Neural cell (in vitro differentiated cells): ENCODE data around the gene C1orf21. TPM values are rescaled to one million over a fixed set of nuclear protein-coding genes. Genes with fewer than 3 reads are reported as not detected.

Experiments used
- H2AFZ ChIP-seq: fragments of 200-600, 300-800 bp; sonication (generic), shearing (Covaris generic); 2 replicates; pipeline ENCODE4 v1.6.0; 2014; ENCODE audit warnings: low read depth, mild to moderate bottlenecking, antibody characterized with exemption, low read length, moderate library complexity
- H3F3A ChIP-seq: fragments of 200-600 bp; shearing (Covaris generic); 2 replicates; pipeline ENCODE4 v1.6.1; 2016; ENCODE audit warnings: mild to moderate bottlenecking, moderate library complexity, mixed read lengths, antibody characterized with exemption, low read length; ENCODE audit not compliant: insufficient read depth, poor library complexity, severe bottlenecking
- H3K27ac ChIP-seq: fragments of 200-600, 300-800 bp; sonication (generic), shearing (Covaris generic); 2 replicates; pipeline ENCODE4 v1.5.1; 2014; ENCODE audit warnings: mild to moderate bottlenecking, low read length, moderate library complexity
- H3K27me3 ChIP-seq: fragments of 300-800, 200-600 bp; sonication (generic), shearing (Covaris generic); 2 replicates; pipeline ENCODE4 v1.6.0; 2014; ENCODE audit warnings: mild to moderate bottlenecking, low read depth, low read length, moderate library complexity; ENCODE audit not compliant: insufficient read depth
- H3K36me3 ChIP-seq: fragments of 300-800, 200-600 bp; sonication (generic), shearing (Covaris generic); 2 replicates; pipeline ENCODE4 v1.5.1; 2014; ENCODE audit warnings: mild to moderate bottlenecking, antibody characterized with exemption, low read length, moderate library complexity; ENCODE audit not compliant: insufficient read depth
- H3K4me2 ChIP-seq: fragments of 300-800, 200-600 bp; sonication (generic), shearing (Covaris generic); 2 replicates; pipeline ENCODE4 v1.6.0; 2014; ENCODE audit warnings: mild to moderate bottlenecking, low read length
- H3K4me3 ChIP-seq: fragments of 300-800, 200-600 bp; sonication (generic), shearing (Covaris generic); 2 replicates; pipeline ENCODE4 v1.5.1; 2014; ENCODE audit warnings: mild to moderate bottlenecking, low read length, moderate library complexity
- H3K79me2 ChIP-seq: fragments of 200-600 bp; shearing (Covaris generic); replicated peaks from 2 replicates; pipeline ENCODE4 v1.6.0; 2014; ENCODE audit warnings: mild to moderate bottlenecking, low read length, moderate library complexity; ENCODE audit not compliant: insufficient read depth
- H3K9ac ChIP-seq: fragments of 300-800, 200-600 bp; sonication (generic), shearing (Covaris generic); 2 replicates; pipeline ENCODE4 v1.6.1; 2016; ENCODE audit warnings: mild to moderate bottlenecking, low read length, mixed read lengths
- H3K9me2 ChIP-seq: fragments of 200-600 bp; shearing (Covaris generic); 2 replicates; pipeline ENCODE4 v1.6.1; 2016; ENCODE audit warnings: mild to moderate bottlenecking, low read length, mixed read lengths; ENCODE audit not compliant: insufficient read depth
- H3K9me3 ChIP-seq: fragments of 200-600, 300-800 bp; sonication (generic), shearing (Covaris generic); 2 replicates; pipeline ENCODE4 v1.6.1; 2016; ENCODE audit warnings: mild to moderate bottlenecking, mixed run types, low read length, moderate library complexity, mixed read lengths
- H4K20me1 ChIP-seq: fragments of 200-600 bp; shearing (Covaris generic); 2 replicates; pipeline ENCODE4 v1.6.1; 2016; ENCODE audit warnings: mild to moderate bottlenecking, mixed run types; ENCODE audit not compliant: insufficient read depth
- CTCF ChIP-seq: fragments of 450-650 bp; IDR thresholded peaks from 2 replicates; pipeline ENCODE4 v1.5.1; 2014; ENCODE audit warnings: antibody characterized with exemption, mild to moderate bottlenecking, moderate library complexity; ENCODE audit not compliant: poor library complexity, severe bottlenecking
- EP300 ChIP-seq: fragments of 450-650 bp; conservative IDR thresholded peaks from 2 replicates; pipeline ENCODE4 v1.6.1; 2014; ENCODE audit warnings: antibody characterized with exemption, mild to moderate bottlenecking, moderate library complexity; ENCODE audit not compliant: poor library complexity, severe bottlenecking
- EZH2 ChIP-seq: fragments of 200-600, 300-800 bp; shearing (Covaris generic), sonication (generic); IDR thresholded peaks from 2 replicates; pipeline ENCODE4 v1.6.1; 2014; ENCODE audit warnings: antibody characterized with exemption, low read length, borderline replicate concordance, mild to moderate bottlenecking; ENCODE audit not compliant: insufficient read depth, poor library complexity, severe bottlenecking
- MXI1 ChIP-seq: fragments of 450-650 bp; conservative IDR thresholded peaks from 2 replicates; pipeline ENCODE4 v1.6.1; 2014; ENCODE audit warnings: antibody characterized with exemption, mild to moderate bottlenecking; ENCODE audit not compliant: poor library complexity, severe bottlenecking
- POLR2AphosphoS5 ChIP-seq: IDR thresholded peaks from 2 replicates; pipeline ENCODE4 v1.6.1; 2012
- RAD21 ChIP-seq: fragments of 450-650 bp; conservative IDR thresholded peaks from 2 replicates; pipeline ENCODE4 v1.6.1; 2014; ENCODE audit warnings: antibody characterized with exemption, mild to moderate bottlenecking, moderate library complexity
- REST ChIP-seq: IDR thresholded peaks from 2 replicates; pipeline ENCODE4 v1.6.1; 2012; ENCODE audit warnings: borderline replicate concordance
- SMC3 ChIP-seq: fragments of 450-650 bp; conservative IDR thresholded peaks from 2 replicates; pipeline ENCODE4 v1.6.1; 2014; ENCODE audit warnings: antibody characterized with exemption, mild to moderate bottlenecking, moderate library complexity; ENCODE audit not compliant: poor library complexity
- TAF1 ChIP-seq: IDR thresholded peaks from 2 replicates; pipeline ENCODE4 v1.6.1; 2012; ENCODE audit warnings: low read depth
- polyA plus RNA-seq: library from polyadenylated mRNA; depleted of rRNA; stranded (reverse); fragments of >200 nt; gene quantifications from 2 replicates; pipeline ENCODE4 v1.2.3, GENCODE V29; 2014

C1orf21 gene
- polyA plus RNA-seq, 1 donor from 2014 or later = 21.1 TPM

GRCh38 chr1:184456189-184456588 lies 69.4 kb downstream of the C1orf21 start:
- Histone ChIP-seq H2AFZ (no peak overlapping the region), H3K27me3 (no peaks in the 10 kb centered on the region), H3K4me3 (no peak overlapping the region), H4K20me1 (no peaks in the 10 kb centered on the region), H3K27ac (no peak overlapping the region), H3K79me2 (no peaks in the 10 kb centered on the region), H3K36me3 (no peaks in the 10 kb centered on the region), H3F3A (no peaks in the 10 kb centered on the region), H3K9ac (no peak overlapping the region), H3K4me2 (no peak overlapping the region), H3K9me2 (no peaks in the 10 kb centered on the region), H3K9me3 (no peaks in the 10 kb centered on the region)
- TF ChIP-seq CTCF (no peak), EZH2 (no peak), SMC3 (no peak), REST (no peak), MXI1 (no peak), EP300 (no peak), RAD21 (no peak), TAF1 (no peak), POLR2AphosphoS5 (no peak)

GRCh38 chr1:184457500-184457899 lies 70.7 kb downstream of the C1orf21 start:
- no peak overlapping the region for H2AFZ ChIP-seq
- H4K20me1 ChIP-seq = no peaks in the 10 kb centered on the region

More at GRCh38 chr1:184457500-184457899, 70.7 kb downstream of the C1orf21 start:
- no peaks in the 10 kb centered on the region for H3K79me2 ChIP-seq
- no peak overlapping the region for H3K4me2 ChIP-seq
- TF ChIP-seq REST = no peak
- no peak for TF ChIP-seq CTCF
- TF ChIP-seq RAD21 = no peak
- no peak for TF ChIP-seq EZH2
- H3K27me3 ChIP-seq = no peaks in the 10 kb centered on the region
- no peak overlapping the region for H3K4me3 ChIP-seq
- H3K9me3 ChIP-seq = no peaks in the 10 kb centered on the region
- no peaks in the 10 kb centered on the region for H3K9me2 ChIP-seq
- no peak overlapping the region for H3K27ac ChIP-seq
- H3K36me3 ChIP-seq = no peaks in the 10 kb centered on the region
- H3F3A ChIP-seq = no peaks in the 10 kb centered on the region
- H3K9ac ChIP-seq = no peak overlapping the region
